Measurements from ENCODE around the gene REPS1.
A peak's percentile ranks its signal among the peaks of the same experiment; 100 is the strongest.
"Not testable (repeated sequence)": the region's sequence is repeated elsewhere in the genome, so short reads cannot be mapped to it uniquely, and the experiment has no call there.

The REPS1 gene

GRCh38 chr6:138999949-139000725 is 12.1 kb upstream of the REPS1 start:
- no peak for DNase-seq

GRCh38 chr6:138997136-138997535 is 9.1 kb upstream of the REPS1 start:
- DNase-seq: no peak

GRCh38 chr6:138996524-138996923 is 8.5 kb upstream of the REPS1 start:
- no peak for DNase-seq

- not testable (repeated sequence) for DNase-seq
Measured at GRCh38 chr6:138993410-138993809, 5.4 kb upstream of the REPS1 start.

GRCh38 chr6:138992965-138993364 is 4.9 kb upstream of the REPS1 start:
- not testable (repeated sequence) for DNase-seq

GRCh38 chr6:138991206-138991605 is 3.2 kb upstream of the REPS1 start:
- DNase-seq: no peak

- no peak for DNase-seq
Measured at GRCh38 chr6:138989098-138989983, 1.3 kb upstream of the REPS1 start.

GRCh38 chr6:138988469-138988834 is 399 bp upstream of the REPS1 start:
- DNase-seq: no peak

- DNase-seq: peak; percentile 81
Measured at GRCh38 chr6:138987080-138987642, 892 bp downstream of the REPS1 start.

GRCh38 chr6:138986578-138986977 is 1.5 kb downstream of the REPS1 start:
- no peak for DNase-seq

- no peak for DNase-seq
Measured at GRCh38 chr6:138981416-138981815, 6.6 kb downstream of the REPS1 start.

GRCh38 chr6:138979813-138980668 is 8.0 kb downstream of the REPS1 start:
- DNase-seq: no peak

GRCh38 chr6:138979365-138979764 is 8.7 kb downstream of the REPS1 start:
- DNase-seq: no peak

- DNase-seq: no peak
Measured at GRCh38 chr6:138978229-138978628, 9.8 kb downstream of the REPS1 start.

GRCh38 chr6:138977646-138978167 is 10.3 kb downstream of the REPS1 start:
- DNase-seq: no peak

GRCh38 chr6:138977242-138977641 is 10.8 kb downstream of the REPS1 start:
- DNase-seq: no peak

GRCh38 chr6:138975815-138976214 is 12.2 kb downstream of the REPS1 start:
- DNase-seq: no peak

GRCh38 chr6:138973466-138974153 is 14.4 kb downstream of the REPS1 start:
- DNase-seq: no peak

- peak; percentile 53 for DNase-seq
Measured at GRCh38 chr6:138972226-138972665, 15.8 kb downstream of the REPS1 start.

- DNase-seq: peak; percentile 56
Measured at GRCh38 chr6:138971601-138972000, 16.5 kb downstream of the REPS1 start.

GRCh38 chr6:138970856-138971425 is 17.1 kb downstream of the REPS1 start:
- peak; percentile 44 for DNase-seq
